SK-N-MC (cell line): ENCODE measurements around the gene HHAT.

Experiments
- EZH2 ChIP-seq: fragments of 200-600 bp; sonication (generic); IDR thresholded peaks from one replicate; pipeline ENCODE4 v1.6.1; 2017; ENCODE audit warnings: antibody characterized with exemption
- FOXP2 ChIP-seq: optimal IDR thresholded peaks from 2 replicates; pipeline ENCODE3; 2011; ENCODE audit warnings: mild to moderate bottlenecking, moderate library complexity; ENCODE audit not compliant: insufficient read depth; ENCODE audit errors: extremely low read length, control extremely low read depth
- POLR2AphosphoS5 ChIP-seq: IDR thresholded peaks from 2 replicates; pipeline ENCODE4 v1.6.1; 2012; ENCODE audit warnings: mild to moderate bottlenecking, low read depth, low read length, borderline replicate concordance

DNA sequence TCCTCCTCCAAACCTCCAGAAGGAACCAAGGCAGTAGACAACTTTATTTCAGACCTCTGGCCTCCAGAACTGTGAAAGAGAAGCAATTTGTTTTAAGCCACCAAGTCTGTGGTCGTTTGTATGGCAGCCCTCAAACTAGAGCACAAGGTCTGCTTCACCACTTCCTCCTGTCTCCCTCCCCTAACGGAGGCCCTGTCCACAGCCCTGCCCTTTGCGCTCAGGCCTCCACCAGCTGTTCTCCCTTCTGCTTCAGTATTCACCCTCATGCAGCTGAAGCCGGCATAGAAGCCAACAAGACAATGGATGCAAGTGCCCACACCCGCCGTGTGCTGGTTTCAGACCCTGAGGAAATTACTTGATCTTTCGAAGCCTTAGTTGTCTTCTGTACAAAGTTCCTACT lies 364.1 kb downstream of the HHAT start:
- TF ChIP-seq EZH2 (no peak), POLR2AphosphoS5 (no peak), FOXP2 (no peak)
